A673 (cell line): ENCODE results near the gene FBXO10. TPM values are rescaled to one million over a fixed set of nuclear protein-coding genes. Genes with fewer than 3 reads are reported as not detected.
A peak's percentile ranks its signal among the peaks of the same experiment; 100 is the strongest.
"Not testable (repeated sequence)": the region's sequence is repeated elsewhere in the genome, so short reads cannot be mapped to it uniquely, and the experiment has no call there.

ENCODE experiments used
- BruUV-seq: library from RNA; stranded (reverse); fragments of 400-500 nt; replicated peaks from 2 replicates; lab custom pipeline; 2021; lab: Mats Ljungman, UMichigan
- CTCF ChIA-PET: fragments of 300-600 bp; sonication (Branson Sonifier 250); formaldehyde crosslinking; loops from one replicate; lab custom pipeline; 2022; ENCODE audit warnings: antibody characterized with exemption; lab: Charles Lee
- POLR2A ChIA-PET: fragments of 300-600 bp; sonication (Branson Sonifier 250); formaldehyde crosslinking; loops from one replicate; lab custom pipeline; 2022; ENCODE audit warnings: antibody characterized with exemption; ENCODE audit not compliant: low non-redundant PET; lab: Charles Lee
- DNase-seq: peaks from one replicate; pipeline ENCODE4 v3.0.0-alpha.2; 2015; ENCODE audit warnings: low spot score
- H3K27ac ChIP-seq: fragments of 200-600 bp; sonication (generic); 2 replicates; pipeline ENCODE4 v1.5.1; 2016; ENCODE audit warnings: mixed run types, low read depth, mild to moderate bottlenecking, mixed read lengths, antibody characterized with exemption, low read length; ENCODE audit not compliant: poor library complexity, severe bottlenecking
- H3K27me3 ChIP-seq: fragments of 200-600 bp; sonication (generic); replicated peaks from 2 replicates; pipeline ENCODE4 v1.6.1; 2017; ENCODE audit warnings: mixed run types, low read depth, mild to moderate bottlenecking, mixed read lengths, antibody characterized with exemption, low read length; ENCODE audit not compliant: insufficient read depth, poor library complexity
- H3K36me3 ChIP-seq: fragments of 200-600 bp; sonication (generic); 2 replicates; pipeline ENCODE4 v1.6.1; 2016; ENCODE audit warnings: mixed run types, mild to moderate bottlenecking, mixed read lengths, antibody characterized with exemption, low read length; ENCODE audit not compliant: insufficient read depth, poor library complexity, severe bottlenecking
- H3K4me1 ChIP-seq: fragments of 200-600 bp; sonication (generic); 2 replicates; pipeline ENCODE4 v1.6.1; 2017; ENCODE audit warnings: mixed run types, mild to moderate bottlenecking, mixed read lengths, antibody characterized with exemption, low read length; ENCODE audit not compliant: insufficient read depth, poor library complexity, severe bottlenecking
- H3K4me3 ChIP-seq: fragments of 200-600 bp; sonication (generic); 2 replicates; pipeline ENCODE4 v1.5.1; 2016; ENCODE audit warnings: low read depth, mixed run types, mild to moderate bottlenecking, mixed read lengths, low read length; ENCODE audit not compliant: poor library complexity, severe bottlenecking
- H3K9me3 ChIP-seq: fragments of 200-600 bp; sonication (generic); 2 replicates; pipeline ENCODE4 v1.6.1; 2016; ENCODE audit warnings: mixed run types, low read depth, mild to moderate bottlenecking, mixed read lengths, antibody characterized with exemption, low read length; ENCODE audit not compliant: poor library complexity, severe bottlenecking
- EZH2 ChIP-seq: fragments of 200-600 bp; sonication (generic); IDR thresholded peaks from 2 replicates; pipeline ENCODE4 v1.6.1; 2017; ENCODE audit warnings: borderline replicate concordance, low read depth, mild to moderate bottlenecking, mixed read lengths, antibody characterized with exemption, low read length; ENCODE audit not compliant: poor library complexity, severe bottlenecking
- intact Hi-C: fragments of 100-400 bp; cut with micrococcal nuclease; formaldehyde crosslinking; loops from one replicate; pipeline ENCODE4 v1.10.0; 2022; ENCODE audit not compliant: unreplicated experiment
- total RNA-seq: library from RNA; stranded (reverse); gene quantifications from 2 replicates; pipeline ENCODE4 v1.2.3, GENCODE V29; 2021
- TF ChIP-seq, protein P1 (sequence below): fragments of 300-800, 200-600 bp; sonication (generic); conservative IDR thresholded peaks from 2 replicates; pipeline ENCODE4 v1.5.1; 2017; ENCODE audit warnings: low read depth, mild to moderate bottlenecking, antibody characterized with exemption, low read length, moderate library complexity, mixed read lengths

Gene FBXO10
- total RNA-seq, 1 experiment from 2014 or later: 14.5 TPM

DNA sequence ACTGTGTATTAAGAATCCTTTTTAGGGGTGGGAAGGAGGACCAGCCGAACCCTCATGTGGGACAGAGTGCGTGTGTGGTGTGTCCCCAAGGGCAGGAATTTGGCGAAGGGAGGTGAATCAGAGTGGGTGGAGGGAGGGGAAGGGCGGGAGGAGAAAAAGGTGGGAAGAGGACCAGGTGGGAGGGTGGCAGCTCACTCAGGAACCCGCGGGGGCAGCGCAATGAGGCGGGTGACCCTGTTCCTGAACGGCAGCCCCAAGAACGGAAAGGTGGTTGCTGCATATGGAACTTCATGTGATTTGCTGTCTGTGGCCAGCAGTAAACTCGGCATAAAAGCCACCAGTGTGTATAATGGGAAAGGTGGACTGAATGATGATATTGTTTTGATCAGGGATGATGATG, 99.2 kb downstream of the FBXO10 start:
- ChIA-PET CTCF (no interaction called here), POLR2A (no interaction called here)
- Histone ChIP-seq H3K27ac (no peak overlapping the region), H3K27me3 (no peaks in the 10 kb centered on the region), H3K4me3 (no peak overlapping the region), H3K9me3 (peaks cover 11% of the 10 kb centered on the region), H3K36me3 (peaks cover 6% of the 10 kb centered on the region), H3K4me1 (peaks cover 19% of the 10 kb centered on the region)
- intact Hi-C loops: no loop called here
- TF ChIP-seq, protein P1, sequence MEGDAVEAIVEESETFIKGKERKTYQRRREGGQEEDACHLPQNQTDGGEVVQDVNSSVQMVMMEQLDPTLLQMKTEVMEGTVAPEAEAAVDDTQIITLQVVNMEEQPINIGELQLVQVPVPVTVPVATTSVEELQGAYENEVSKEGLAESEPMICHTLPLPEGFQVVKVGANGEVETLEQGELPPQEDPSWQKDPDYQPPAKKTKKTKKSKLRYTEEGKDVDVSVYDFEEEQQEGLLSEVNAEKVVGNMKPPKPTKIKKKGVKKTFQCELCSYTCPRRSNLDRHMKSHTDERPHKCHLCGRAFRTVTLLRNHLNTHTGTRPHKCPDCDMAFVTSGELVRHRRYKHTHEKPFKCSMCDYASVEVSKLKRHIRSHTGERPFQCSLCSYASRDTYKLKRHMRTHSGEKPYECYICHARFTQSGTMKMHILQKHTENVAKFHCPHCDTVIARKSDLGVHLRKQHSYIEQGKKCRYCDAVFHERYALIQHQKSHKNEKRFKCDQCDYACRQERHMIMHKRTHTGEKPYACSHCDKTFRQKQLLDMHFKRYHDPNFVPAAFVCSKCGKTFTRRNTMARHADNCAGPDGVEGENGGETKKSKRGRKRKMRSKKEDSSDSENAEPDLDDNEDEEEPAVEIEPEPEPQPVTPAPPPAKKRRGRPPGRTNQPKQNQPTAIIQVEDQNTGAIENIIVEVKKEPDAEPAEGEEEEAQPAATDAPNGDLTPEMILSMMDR: no peak
- no peak for TF ChIP-seq EZH2
- no TSS peak for BruUV-seq
- no peak for DNase-seq

- H3K27me3 ChIP-seq: no peaks in the 10 kb centered on the region
- peaks cover 6% of the 10 kb centered on the region for H3K36me3 ChIP-seq
- TF ChIP-seq, protein P1: no peak
- no peak for TF ChIP-seq EZH2
- no TSS peak for BruUV-seq
- peaks cover 15% of the 10 kb centered on the region for H3K4me1 ChIP-seq
- POLR2A ChIA-PET: no interaction called here
- no peak overlapping the region for H3K4me3 ChIP-seq
- H3K27ac ChIP-seq: no peak overlapping the region
- no peak for DNase-seq
- H3K9me3 ChIP-seq: peaks cover 11% of the 10 kb centered on the region
- CTCF ChIA-PET: no interaction called here
- intact Hi-C loops: no loop called here
Observed at GRCh38 chr9:37474438-37474837, 101.7 kb downstream of the FBXO10 start.

DNA sequence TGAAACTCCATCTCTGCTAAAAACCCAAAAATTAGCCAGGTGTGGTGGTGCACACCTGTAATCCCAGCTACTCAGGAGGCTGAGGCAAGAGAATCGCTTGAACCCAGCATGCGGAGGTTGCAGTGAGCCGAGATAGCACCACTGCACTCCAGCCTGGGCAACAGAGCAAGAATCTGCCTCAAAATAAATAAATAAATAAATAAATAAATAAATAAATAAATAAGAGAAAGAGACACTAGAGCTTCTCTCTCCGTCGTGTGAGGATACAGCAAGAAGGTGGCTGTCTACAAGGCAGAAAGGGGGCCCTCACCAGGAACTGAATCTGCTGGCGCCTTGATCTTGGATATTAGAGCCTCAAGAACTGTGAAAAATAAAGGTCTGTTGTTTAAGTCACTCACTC, 102.2 kb downstream of the FBXO10 start:
- BruUV-seq, H3K27me3 ChIP-seq, H3K4me3 ChIP-seq, DNase-seq, POLR2A ChIA-PET, CTCF ChIA-PET, H3K27ac ChIP-seq, H3K36me3 ChIP-seq, intact Hi-C loops: not testable (repeated sequence)
- Histone ChIP-seq H3K9me3 (peaks cover 11% of the 10 kb centered on the region), H3K4me1 (peaks cover 15% of the 10 kb centered on the region)

- no peak for TF ChIP-seq EZH2
- TF ChIP-seq, protein P1: no peak
- Histone ChIP-seq H3K27me3 (no peaks in the 10 kb centered on the region), H3K4me3 (peak overlapping the region; percentile 27), H3K36me3 (peaks cover 6% of the 10 kb centered on the region), H3K9me3 (peaks cover 11% of the 10 kb centered on the region), H3K27ac (peak overlapping the region; percentile 89), H3K4me1 (peaks cover 16% of the 10 kb centered on the region)
- peak; percentile 92 for DNase-seq
- CTCF ChIA-PET: no interaction called here
- POLR2A ChIA-PET: no interaction called here
- BruUV-seq: TSS peak; percentile 88
- intact Hi-C loops: no loop called here
Observed at GRCh38 chr9:37471942-37472684, 104.1 kb downstream of the FBXO10 start.
